GM13976 (cell line): ENCODE measurements around the gene NPTXR.

Experiments
- DNase-seq: peaks from one replicate; pipeline ENCODE4 v3.0.0; 2012; ENCODE audit warnings: low spot score
- in situ Hi-C: fragments of 300-500 bp; cut with MboI; formaldehyde crosslinking; loops from one replicate; pipeline ENCODE4 v1.12.0; 2022; ENCODE audit warnings: low sequenced_read_pairs, mixed read lengths, inconsistent platforms; ENCODE audit not compliant: unreplicated experiment
- TF ChIP-seq, protein P1 (sequence below): IDR thresholded peaks from 2 replicates; pipeline ENCODE4 v1.5.1; 2012; ENCODE audit warnings: borderline replicate concordance, mild to moderate bottlenecking; ENCODE audit not compliant: insufficient read depth; ENCODE audit errors: extremely low read depth, missing control alignments, control extremely low read depth

Gene NPTXR

DNA sequence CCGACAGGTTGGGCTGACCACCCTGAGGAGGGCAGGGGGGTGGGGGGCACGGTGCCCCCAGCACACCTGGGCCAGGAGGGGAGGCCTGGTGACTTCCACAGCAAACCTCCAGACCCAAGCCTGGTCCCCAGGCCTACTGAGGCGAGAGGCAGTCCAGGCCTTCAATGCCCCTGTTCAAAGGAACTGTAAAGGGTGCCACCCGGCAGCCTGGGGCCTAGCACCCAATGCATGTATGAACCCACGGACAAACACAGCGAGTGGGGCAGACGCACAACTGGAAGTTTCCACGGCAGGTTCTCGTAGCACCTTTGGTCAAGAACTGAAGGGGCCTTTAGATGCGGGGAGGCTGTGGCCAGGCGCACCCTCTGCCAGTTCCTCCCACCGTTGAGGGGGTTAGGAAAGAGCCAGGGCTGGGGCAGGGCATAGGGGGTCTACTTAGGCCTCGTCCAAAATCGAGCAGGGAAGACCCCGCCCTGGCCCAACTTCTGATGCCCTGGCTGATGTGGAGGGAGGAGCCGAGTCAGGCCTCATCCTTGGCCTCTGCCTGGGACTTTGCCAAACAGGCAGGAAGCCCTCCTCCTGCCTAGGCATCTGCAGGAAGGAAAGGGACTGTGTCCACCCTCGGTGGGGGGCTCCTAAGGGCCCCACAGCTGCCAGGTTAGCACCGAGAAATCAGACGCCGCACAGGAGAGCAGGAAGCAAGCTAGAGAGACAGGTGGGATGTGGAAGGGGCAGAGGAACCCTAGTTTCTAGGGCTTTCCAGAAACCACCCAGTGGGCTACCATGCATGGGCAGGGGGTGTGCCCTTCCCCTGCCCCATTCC, 21.6 kb upstream of the NPTXR start:
- in situ Hi-C loops: no loop called here
- DNase-seq: no peak
- TF ChIP-seq, protein P1, sequence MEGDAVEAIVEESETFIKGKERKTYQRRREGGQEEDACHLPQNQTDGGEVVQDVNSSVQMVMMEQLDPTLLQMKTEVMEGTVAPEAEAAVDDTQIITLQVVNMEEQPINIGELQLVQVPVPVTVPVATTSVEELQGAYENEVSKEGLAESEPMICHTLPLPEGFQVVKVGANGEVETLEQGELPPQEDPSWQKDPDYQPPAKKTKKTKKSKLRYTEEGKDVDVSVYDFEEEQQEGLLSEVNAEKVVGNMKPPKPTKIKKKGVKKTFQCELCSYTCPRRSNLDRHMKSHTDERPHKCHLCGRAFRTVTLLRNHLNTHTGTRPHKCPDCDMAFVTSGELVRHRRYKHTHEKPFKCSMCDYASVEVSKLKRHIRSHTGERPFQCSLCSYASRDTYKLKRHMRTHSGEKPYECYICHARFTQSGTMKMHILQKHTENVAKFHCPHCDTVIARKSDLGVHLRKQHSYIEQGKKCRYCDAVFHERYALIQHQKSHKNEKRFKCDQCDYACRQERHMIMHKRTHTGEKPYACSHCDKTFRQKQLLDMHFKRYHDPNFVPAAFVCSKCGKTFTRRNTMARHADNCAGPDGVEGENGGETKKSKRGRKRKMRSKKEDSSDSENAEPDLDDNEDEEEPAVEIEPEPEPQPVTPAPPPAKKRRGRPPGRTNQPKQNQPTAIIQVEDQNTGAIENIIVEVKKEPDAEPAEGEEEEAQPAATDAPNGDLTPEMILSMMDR: no peak

DNA sequence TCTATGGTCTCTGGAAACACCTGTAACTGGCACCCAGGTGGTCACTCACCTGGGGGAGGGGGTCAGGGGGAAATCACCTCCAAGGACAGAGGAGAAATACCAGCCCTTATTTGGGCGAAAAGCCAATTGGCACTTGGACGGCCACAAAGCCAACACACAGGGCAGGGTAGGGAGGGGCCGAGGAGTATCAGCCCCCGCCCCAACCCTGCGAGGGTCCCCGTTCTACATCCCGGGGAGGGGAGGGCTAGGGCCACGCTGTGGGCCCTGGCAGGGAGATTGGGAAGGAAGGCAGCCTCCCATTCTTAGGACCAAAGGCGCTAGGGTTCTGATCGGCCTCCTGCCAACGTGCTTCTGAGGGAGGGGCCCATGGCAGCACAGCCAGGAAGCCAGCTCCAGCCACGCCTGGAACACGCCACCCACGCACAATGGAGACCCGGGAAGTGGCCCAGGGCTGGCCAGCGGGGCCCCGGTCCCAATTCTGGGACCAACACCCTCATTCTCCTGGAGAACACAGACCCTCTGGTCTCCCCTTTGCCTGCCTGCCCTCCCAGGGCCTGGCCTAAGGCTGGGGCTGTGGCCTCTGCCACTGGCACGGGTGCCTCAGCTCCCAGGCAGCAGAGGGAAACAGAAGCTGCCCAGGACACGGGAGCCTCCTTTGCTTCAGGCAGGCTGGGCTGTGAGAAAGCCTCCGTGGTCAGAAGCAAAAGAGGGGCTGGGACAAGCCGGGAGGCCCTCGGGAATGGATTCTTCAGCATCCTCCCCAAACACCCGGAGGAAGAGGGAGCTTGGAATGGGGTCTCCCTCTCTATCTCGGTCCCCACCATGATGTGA, 20.7 kb upstream of the NPTXR start:
- TF ChIP-seq, protein P1: no peak
- no peak for DNase-seq
- in situ Hi-C loops: no loop called here

DNA sequence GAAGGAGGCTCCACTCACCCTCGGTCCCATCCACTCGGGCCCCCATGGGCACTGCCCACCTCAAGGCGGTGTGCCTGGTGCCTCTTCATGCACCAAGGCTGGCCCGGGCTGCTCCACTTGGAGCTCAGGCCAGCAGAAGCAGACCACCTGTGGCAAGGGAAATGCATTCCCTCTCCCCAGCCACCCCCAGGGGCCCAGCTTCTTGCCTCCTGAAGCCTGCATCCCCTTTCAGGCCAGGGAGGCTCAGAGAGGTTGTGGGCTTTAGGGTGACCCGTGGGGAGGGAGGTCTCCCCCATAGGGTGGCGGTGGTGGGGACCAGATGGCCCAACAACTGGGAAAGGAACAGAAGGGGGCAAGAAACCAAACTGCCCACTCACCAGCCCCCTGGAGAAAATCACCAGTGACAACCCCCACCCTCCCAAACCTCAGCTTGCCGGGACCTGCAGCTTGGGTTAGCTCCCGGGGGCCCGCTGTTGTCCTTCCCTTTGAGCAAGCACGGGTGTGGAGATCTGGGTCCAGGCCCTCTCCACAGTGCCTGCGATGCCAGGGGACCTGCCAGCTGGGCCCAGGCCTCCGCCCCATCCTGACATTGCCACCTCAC, 19.8 kb upstream of the NPTXR start:
- DNase-seq: no peak
- in situ Hi-C loops: no loop called here
- TF ChIP-seq, protein P1: no peak

DNA sequence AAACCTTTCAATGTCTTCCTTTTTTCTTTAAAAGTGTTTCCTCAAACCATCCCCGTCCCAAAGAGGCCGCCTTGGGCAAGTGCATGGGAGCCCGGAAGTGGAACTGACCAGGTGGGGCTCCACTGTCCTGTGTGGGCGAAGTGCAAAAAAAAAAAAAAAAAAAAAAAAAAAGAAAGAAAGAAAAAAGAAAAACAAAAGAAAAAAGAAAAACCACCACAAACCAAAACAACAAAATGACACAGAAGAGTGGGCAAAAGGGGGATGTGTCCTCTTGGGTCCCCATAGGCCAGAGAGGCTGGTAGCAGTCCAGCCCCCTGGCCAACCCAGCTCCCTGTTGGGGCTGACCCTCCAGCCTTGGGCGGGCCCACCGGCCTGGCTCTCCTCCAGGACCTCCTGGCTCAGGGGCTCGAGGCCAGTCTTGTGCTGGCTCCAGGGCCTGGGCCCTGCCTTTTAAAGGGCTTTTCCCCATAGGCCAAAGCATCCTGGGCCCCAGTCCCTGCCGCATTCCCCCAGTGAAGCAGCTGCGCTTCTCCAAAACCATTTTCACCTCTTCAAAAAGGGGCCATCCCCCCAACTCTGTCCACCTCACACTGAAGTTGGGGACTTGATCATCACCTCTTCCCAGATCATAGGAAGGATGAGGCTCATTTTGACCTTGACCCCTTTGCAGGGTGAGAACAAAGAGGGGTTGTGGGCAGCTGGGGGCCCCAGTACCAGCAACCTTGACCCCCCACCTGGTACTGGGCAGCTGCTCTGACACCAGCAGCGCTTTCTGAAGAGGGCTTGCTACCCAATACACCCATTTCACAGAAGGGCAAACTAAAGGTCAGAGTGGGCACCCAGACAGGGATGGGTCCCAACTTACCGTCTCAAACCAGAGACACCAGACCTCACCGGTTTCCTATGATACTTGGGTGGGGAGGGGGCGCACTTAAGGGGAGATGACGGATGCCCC, 18.8 kb upstream of the NPTXR start:
- in situ Hi-C loops: no loop called here
- no peak for DNase-seq
- TF ChIP-seq, protein P1: no peak

DNA sequence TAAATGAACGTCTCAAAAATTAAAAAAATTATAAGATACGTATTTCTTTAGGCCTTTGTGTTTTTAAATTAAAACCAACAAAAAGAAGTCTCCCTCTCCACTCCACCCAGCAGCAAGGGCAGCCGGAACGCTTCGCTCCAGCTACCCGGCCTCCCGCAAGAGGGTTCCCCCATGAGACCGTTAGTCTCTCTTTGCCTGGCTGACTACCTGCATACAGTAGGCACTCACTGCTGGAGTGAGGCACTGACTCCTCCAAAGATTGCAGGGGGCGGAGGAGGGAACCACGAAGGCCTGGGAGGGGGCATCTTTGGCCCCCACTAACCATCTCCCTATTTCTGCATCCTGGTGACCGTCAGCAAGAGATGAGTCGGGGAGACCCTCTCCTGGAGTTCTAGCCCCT, 18.1 kb upstream of the NPTXR start:
- TF ChIP-seq, protein P1: no peak
- DNase-seq: no peak
- in situ Hi-C loops: no loop called here

DNA sequence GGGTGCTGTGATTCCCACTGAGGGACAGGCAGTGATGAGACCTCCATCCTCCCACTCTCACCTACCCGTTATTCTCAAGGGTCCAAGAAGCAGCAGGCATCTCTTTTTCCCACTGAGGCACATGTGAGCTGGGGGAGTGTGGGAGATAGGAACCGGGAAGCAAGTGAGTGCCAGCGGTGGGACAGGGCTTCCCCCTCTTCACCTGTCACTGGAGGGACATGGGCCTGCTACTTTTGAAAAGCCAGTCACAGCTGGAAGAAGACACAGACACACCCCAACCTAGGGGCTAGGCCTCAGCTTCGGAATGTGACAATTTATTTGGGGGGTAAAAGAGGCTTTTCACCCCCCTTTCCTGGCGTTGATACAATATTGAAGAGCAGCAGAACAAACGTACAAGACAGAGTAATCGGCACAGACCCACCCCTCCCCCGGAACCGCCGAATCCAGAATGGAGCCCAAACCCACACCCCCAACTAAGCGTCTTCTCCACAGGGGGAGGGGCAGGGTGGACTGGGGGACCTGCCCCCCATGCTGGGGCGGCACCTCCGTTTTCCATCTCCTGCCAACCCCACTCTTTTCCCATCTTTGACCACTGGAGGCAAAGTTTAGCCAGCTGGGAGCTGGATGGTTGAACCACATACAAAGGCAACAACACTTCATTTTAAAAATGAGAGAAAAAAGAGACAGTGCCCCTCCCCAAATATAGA, 17.5 kb upstream of the NPTXR start:
- in situ Hi-C loops: no loop called here
- DNase-seq: no peak

More for the DNA sequence above, 17.5 kb upstream of the NPTXR start:
- TF ChIP-seq, protein P1: no peak
